Activated naive CD8-positive, alpha-beta T cell treated with anti-CD3 and anti-CD28 coated beads, Interleukin-2, amount 50 U/mL, for 24 hours (primary cell): ENCODE results near the gene CCR5AS.

Experiments
- ATAC-seq: fragments of 150-1000 bp; cut with Tn5 transposase; one replicate; pipeline ENCODE4 v1.10.0; 2021
- DNase-seq: peaks from one replicate; pipeline ENCODE4 v3.0.0; 2021
- H3K27ac Mint-ChIP-seq: one replicate; pipeline ENCODE4 v1.8.0; 2021; ENCODE audit warnings: mild to moderate bottlenecking, mixed read lengths
- H3K27me3 Mint-ChIP-seq: one replicate; pipeline ENCODE4 v1.8.0; 2021; ENCODE audit warnings: mixed read lengths
- H3K36me3 Mint-ChIP-seq: one replicate; pipeline ENCODE4 v1.8.0; 2021; ENCODE audit warnings: low read depth, mixed read lengths
- H3K4me1 Mint-ChIP-seq: one replicate; pipeline ENCODE4 v1.8.0; 2021; ENCODE audit warnings: mixed read lengths
- H3K4me3 Mint-ChIP-seq: one replicate; pipeline ENCODE4 v1.8.0; 2021; ENCODE audit warnings: mild to moderate bottlenecking, moderate library complexity, mixed read lengths
- H3K9me3 Mint-ChIP-seq: one replicate; pipeline ENCODE4 v1.8.0; 2021; ENCODE audit warnings: mixed read lengths

The CCR5AS gene

GRCh38 chr3:46318207-46318927 lies 88.5 kb downstream of the CCR5AS start:
- Mint-ChIP-seq H3K27me3 (peaks cover 18% of the 10 kb centered on the region), H3K27ac (no peak overlapping the region), H3K4me3 (no peak overlapping the region), H3K36me3 (no peaks in the 10 kb centered on the region), H3K9me3 (peaks cover 13% of the 10 kb centered on the region), H3K4me1 (peaks cover 25% of the 10 kb centered on the region)
- DNase-seq: no peak
- no peak for ATAC-seq

DNA sequence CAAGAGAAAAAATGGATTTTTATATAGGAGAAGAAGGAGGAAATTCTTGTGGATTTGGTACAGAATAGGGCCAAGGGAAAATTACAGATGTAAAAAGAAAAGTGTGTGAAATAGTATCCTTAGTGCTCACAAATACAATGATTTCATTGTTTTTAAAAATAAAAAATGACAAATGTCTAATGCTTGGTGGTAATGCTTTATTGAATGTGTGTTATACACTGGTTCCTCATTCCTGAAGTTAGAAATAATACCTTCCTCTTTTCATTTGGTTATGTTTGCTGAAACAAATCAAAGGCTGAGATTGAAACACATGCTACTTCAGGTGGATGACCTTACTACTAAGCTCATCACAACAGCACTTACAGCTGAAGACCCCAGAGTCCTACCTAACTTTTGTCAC lies 90.7 kb downstream of the CCR5AS start:
- peaks cover 19% of the 10 kb centered on the region for H3K27me3 Mint-ChIP-seq
- H3K4me3 Mint-ChIP-seq: no peak overlapping the region
- no peak overlapping the region for H3K27ac Mint-ChIP-seq
- H3K4me1 Mint-ChIP-seq: peaks cover 19% of the 10 kb centered on the region
- ATAC-seq (no peak), DNase-seq (no peak)
- peaks cover 13% of the 10 kb centered on the region for H3K9me3 Mint-ChIP-seq
- no peaks in the 10 kb centered on the region for H3K36me3 Mint-ChIP-seq

- no peaks in the 10 kb centered on the region for H3K36me3 Mint-ChIP-seq
- ATAC-seq: peak; percentile 77
- no peak overlapping the region for H3K4me3 Mint-ChIP-seq
- no peak overlapping the region for H3K27ac Mint-ChIP-seq
- H3K9me3 Mint-ChIP-seq: peaks cover 13% of the 10 kb centered on the region
- peaks cover 20% of the 10 kb centered on the region for H3K27me3 Mint-ChIP-seq
- peaks cover 15% of the 10 kb centered on the region for H3K4me1 Mint-ChIP-seq
- no peak for DNase-seq
Observed at GRCh38 chr3:46314517-46314916, 92.3 kb downstream of the CCR5AS start.
